Testis (tissue), 2 donors: ENCODE measurements around the gene CAMTA1.

Source experiments
- POLR2A ChIP-seq: fragments of 450-650 bp; IDR thresholded peaks from one replicate; pipeline ENCODE4 v1.6.1; 2017; ENCODE audit warnings: antibody characterized with exemption, mild to moderate bottlenecking, moderate library complexity
- TF ChIP-seq, protein P1 (sequence below), 3 experiments: fragments of 450-650 bp in 2 of 3; fragments of 200-600 bp in 1 of 3; sonication (generic) in 1 of 3; IDR thresholded peaks; one replicate each; pipeline ENCODE4 v1.5.1; 2016 to 2019; ENCODE audit warnings: antibody characterized with exemption in 3 of 3, mild to moderate bottlenecking in 2 of 3, moderate library complexity in 1 of 3

DNA sequence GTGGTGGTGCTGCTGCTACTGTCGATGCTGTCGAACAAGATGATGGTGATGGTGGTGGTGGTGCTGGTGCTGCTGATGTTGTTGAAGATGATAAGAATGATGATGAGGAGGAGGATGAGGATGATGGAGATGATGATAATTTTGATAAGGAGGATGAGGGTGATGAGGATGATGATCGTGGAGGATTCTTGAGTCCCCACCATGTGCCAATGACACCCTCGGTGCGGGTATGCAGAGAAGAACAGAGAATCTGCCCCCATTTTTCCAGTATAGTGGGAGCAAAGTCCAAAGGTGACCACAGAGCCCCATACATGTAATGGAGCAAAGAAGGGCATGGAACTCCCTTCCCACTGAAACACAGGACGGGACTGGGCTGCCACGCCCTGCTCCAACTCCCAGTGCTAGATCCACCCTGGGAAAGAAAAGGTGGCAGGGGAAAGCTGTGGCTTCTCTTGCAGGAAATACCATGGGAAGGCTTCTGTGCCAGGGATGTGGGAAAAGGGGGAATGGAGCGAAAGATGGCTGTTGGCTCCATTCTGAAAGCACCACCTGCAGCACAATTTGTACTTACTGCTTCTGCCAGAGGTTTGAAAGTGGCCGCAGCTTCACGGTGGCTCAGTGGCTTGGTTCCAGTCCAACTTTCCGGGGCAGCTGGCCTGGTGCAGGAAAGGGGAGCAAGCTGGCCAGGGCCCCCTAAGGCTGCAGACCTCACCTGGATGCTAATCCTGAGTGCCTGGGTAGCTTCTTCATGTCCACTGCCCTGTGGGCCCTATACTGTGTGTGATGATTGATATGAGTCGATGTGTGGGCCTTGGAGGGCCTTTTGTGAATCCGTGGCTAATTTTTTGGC is 598.6 kb downstream of the CAMTA1 start:
- TF ChIP-seq, protein P1, sequence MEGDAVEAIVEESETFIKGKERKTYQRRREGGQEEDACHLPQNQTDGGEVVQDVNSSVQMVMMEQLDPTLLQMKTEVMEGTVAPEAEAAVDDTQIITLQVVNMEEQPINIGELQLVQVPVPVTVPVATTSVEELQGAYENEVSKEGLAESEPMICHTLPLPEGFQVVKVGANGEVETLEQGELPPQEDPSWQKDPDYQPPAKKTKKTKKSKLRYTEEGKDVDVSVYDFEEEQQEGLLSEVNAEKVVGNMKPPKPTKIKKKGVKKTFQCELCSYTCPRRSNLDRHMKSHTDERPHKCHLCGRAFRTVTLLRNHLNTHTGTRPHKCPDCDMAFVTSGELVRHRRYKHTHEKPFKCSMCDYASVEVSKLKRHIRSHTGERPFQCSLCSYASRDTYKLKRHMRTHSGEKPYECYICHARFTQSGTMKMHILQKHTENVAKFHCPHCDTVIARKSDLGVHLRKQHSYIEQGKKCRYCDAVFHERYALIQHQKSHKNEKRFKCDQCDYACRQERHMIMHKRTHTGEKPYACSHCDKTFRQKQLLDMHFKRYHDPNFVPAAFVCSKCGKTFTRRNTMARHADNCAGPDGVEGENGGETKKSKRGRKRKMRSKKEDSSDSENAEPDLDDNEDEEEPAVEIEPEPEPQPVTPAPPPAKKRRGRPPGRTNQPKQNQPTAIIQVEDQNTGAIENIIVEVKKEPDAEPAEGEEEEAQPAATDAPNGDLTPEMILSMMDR (IDR thresholded peaks at IDR 0.05): no peak
- TF ChIP-seq POLR2A: no peak
